ENCODE data around the gene TM9SF1. TPM values are rescaled to one million over a fixed set of nuclear protein-coding genes. Genes with fewer than 3 reads are reported as not detected.
A peak's percentile ranks its signal among the peaks of the same experiment; 100 is the strongest.

TM9SF1 gene
- total and polyA plus RNA-seq, 9 of the 15 experiments (the other 6 are each of a cell fraction or from before 2014, with no cell fraction given), result 5.3 to 20.3 (median 11.8) TPM

DNA sequence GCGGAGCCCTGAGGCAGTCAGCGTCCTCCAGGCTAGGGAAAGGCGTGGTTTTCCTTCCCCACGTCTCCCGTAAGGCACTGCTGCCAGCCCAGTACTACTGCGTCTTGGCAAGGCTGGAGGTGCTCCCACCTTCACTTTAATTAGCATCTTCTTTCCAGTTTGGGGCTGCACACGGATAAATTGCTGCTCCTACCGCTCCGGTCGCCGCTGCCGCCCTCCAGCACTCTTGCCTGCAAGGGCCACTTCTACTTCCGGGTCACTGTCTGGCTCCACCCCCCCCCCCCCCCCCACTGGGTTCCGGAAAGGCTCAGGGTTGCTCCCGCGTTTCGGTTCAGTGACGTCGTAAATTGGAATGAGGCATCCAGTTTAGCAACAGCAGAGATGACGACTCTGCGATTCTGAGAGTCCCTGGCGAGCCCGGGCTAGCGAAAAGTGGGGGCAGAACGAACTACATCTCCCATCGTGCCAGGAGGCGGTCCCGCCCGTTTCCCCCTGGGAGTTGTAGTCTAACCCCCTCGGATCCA lies 36.9 kb upstream of the TM9SF1 start, which contains the start of gene NEDD8 (continued):
- TF ChIP-seq SAP30 (IDR thresholded peaks at IDR 0.05; ENCODE audit: borderline replicate concordance, insufficient read depth, low read depth, low read length, poor library complexity, severe bottlenecking), result peak; percentile 49
- TF ChIP-seq SRF (CRISPR knock-in tag; IDR thresholded peaks at IDR 0.05), result no peak
- TF ChIP-seq KLF13 (tag; IDR thresholded peaks at IDR 0.05; ENCODE audit: borderline replicate concordance, low read depth), result no peak
- TF ChIP-seq, protein P1, sequence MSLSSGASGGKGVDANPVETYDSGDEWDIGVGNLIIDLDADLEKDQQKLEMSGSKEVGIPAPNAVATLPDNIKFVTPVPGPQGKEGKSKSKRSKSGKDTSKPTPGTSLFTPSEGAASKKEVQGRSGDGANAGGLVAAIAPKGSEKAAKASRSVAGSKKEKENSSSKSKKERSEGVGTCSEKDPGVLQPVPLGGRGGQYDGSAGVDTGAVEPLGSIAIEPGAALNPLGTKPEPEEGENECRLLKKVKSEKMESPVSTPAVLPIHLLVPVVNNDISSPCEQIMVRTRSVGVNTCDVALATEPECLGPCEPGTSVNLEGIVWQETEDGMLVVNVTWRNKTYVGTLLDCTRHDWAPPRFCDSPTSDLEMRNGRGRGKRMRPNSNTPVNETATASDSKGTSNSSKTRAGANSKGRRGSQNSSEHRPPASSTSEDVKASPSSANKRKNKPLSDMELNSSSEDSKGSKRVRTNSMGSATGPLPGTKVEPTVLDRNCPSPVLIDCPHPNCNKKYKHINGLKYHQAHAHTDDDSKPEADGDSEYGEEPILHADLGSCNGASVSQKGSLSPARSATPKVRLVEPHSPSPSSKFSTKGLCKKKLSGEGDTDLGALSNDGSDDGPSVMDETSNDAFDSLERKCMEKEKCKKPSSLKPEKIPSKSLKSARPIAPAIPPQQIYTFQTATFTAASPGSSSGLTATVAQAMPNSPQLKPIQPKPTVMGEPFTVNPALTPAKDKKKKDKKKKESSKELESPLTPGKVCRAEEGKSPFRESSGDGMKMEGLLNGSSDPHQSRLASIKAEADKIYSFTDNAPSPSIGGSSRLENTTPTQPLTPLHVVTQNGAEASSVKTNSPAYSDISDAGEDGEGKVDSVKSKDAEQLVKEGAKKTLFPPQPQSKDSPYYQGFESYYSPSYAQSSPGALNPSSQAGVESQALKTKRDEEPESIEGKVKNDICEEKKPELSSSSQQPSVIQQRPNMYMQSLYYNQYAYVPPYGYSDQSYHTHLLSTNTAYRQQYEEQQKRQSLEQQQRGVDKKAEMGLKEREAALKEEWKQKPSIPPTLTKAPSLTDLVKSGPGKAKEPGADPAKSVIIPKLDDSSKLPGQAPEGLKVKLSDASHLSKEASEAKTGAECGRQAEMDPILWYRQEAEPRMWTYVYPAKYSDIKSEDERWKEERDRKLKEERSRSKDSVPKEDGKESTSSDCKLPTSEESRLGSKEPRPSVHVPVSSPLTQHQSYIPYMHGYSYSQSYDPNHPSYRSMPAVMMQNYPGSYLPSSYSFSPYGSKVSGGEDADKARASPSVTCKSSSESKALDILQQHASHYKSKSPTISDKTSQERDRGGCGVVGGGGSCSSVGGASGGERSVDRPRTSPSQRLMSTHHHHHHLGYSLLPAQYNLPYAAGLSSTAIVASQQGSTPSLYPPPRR (CRISPR knock-in tag; IDR thresholded peaks at IDR 0.05; ENCODE audit: borderline replicate concordance), result no peak
- no peak for TF ChIP-seq ZNF354B (CRISPR knock-in tag; IDR thresholded peaks at IDR 0.05)
- no peak; the same call in 1 of the 2 replicates for TF ChIP-seq C11orf30 (IDR thresholded peaks at IDR 0.05; ENCODE audit: low read depth)
- TF ChIP-seq, protein P2, sequence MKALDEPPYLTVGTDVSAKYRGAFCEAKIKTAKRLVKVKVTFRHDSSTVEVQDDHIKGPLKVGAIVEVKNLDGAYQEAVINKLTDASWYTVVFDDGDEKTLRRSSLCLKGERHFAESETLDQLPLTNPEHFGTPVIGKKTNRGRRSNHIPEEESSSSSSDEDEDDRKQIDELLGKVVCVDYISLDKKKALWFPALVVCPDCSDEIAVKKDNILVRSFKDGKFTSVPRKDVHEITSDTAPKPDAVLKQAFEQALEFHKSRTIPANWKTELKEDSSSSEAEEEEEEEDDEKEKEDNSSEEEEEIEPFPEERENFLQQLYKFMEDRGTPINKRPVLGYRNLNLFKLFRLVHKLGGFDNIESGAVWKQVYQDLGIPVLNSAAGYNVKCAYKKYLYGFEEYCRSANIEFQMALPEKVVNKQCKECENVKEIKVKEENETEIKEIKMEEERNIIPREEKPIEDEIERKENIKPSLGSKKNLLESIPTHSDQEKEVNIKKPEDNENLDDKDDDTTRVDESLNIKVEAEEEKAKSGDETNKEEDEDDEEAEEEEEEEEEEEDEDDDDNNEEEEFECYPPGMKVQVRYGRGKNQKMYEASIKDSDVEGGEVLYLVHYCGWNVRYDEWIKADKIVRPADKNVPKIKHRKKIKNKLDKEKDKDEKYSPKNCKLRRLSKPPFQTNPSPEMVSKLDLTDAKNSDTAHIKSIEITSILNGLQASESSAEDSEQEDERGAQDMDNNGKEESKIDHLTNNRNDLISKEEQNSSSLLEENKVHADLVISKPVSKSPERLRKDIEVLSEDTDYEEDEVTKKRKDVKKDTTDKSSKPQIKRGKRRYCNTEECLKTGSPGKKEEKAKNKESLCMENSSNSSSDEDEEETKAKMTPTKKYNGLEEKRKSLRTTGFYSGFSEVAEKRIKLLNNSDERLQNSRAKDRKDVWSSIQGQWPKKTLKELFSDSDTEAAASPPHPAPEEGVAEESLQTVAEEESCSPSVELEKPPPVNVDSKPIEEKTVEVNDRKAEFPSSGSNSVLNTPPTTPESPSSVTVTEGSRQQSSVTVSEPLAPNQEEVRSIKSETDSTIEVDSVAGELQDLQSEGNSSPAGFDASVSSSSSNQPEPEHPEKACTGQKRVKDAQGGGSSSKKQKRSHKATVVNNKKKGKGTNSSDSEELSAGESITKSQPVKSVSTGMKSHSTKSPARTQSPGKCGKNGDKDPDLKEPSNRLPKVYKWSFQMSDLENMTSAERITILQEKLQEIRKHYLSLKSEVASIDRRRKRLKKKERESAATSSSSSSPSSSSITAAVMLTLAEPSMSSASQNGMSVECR (CRISPR knock-in tag; IDR thresholded peaks at IDR 0.05), result peak; percentile 76; the same call in 1 of the 2 replicates
- TF ChIP-seq RBM22 (IDR thresholded peaks at IDR 0.05; ENCODE audit: low read depth, low read length, poor library complexity, severe bottlenecking), result no peak
- no peak for TF ChIP-seq CBFA2T2 (conservative IDR thresholded peaks at IDR 0.05)
- TF ChIP-seq ZNF274 (IDR thresholded peaks at IDR 0.05; ENCODE audit: borderline replicate concordance, low read depth, low read length), result no peak
- TF ChIP-seq, protein P3, sequence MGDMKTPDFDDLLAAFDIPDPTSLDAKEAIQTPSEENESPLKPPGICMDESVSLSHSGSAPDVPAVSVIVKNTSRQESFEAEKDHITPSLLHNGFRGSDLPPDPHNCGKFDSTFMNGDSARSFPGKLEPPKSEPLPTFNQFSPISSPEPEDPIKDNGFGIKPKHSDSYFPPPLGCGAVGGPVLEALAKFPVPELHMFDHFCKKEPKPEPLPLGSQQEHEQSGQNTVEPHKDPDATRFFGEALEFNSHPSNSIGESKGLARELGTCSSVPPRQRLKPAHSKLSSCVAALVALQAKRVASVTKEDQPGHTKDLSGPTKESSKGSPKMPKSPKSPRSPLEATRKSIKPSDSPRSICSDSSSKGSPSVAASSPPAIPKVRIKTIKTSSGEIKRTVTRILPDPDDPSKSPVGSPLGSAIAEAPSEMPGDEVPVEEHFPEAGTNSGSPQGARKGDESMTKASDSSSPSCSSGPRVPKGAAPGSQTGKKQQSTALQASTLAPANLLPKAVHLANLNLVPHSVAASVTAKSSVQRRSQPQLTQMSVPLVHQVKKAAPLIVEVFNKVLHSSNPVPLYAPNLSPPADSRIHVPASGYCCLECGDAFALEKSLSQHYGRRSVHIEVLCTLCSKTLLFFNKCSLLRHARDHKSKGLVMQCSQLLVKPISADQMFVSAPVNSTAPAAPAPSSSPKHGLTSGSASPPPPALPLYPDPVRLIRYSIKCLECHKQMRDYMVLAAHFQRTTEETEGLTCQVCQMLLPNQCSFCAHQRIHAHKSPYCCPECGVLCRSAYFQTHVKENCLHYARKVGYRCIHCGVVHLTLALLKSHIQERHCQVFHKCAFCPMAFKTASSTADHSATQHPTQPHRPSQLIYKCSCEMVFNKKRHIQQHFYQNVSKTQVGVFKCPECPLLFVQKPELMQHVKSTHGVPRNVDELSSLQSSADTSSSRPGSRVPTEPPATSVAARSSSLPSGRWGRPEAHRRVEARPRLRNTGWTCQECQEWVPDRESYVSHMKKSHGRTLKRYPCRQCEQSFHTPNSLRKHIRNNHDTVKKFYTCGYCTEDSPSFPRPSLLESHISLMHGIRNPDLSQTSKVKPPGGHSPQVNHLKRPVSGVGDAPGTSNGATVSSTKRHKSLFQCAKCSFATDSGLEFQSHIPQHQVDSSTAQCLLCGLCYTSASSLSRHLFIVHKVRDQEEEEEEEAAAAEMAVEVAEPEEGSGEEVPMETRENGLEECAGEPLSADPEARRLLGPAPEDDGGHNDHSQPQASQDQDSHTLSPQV (IDR thresholded peaks at IDR 0.05), result 0 out of 2 replicates have a peak, but pooled peaks have one; percentile 26
- no peak for TF ChIP-seq KLF1 (tag; IDR thresholded peaks at IDR 0.05)
- no peak for TF ChIP-seq ZNF212 (CRISPR knock-in tag; IDR thresholded peaks at IDR 0.05)
- TF ChIP-seq EZH2 (IDR thresholded peaks at IDR 0.05; ENCODE audit: borderline replicate concordance, low read depth, low read length), result no peak
